MCF 10A (cell line): ENCODE results near the gene CHCHD4. TPM values are rescaled to one million over a fixed set of nuclear protein-coding genes. Genes with fewer than 3 reads are reported as not detected.

ENCODE experiments used
- BruUV-seq: library from RNA; stranded (reverse); fragments of 400-500 nt; replicated peaks from 2 replicates; lab custom pipeline; 2021; lab: Mats Ljungman, UMichigan
- CTCF ChIA-PET: fragments of 300-600 bp; sonication (Branson Sonifier 250); formaldehyde crosslinking; extraction: SDS; loops from one replicate; lab custom pipeline; 2021; ENCODE audit warnings: antibody characterized with exemption, inconsistent platforms; lab: Yijun Ruan, JAX
- POLR2A ChIA-PET: fragments of 300-600, 350-650 bp; sonication (Branson Sonifier 250); formaldehyde crosslinking; extraction: SDS; loops from one replicate; lab custom pipeline; 2020; ENCODE audit warnings: antibody characterized with exemption, inconsistent platforms; lab: Yijun Ruan, JAX
- DNase-seq: peaks from one replicate; pipeline ENCODE4 v3.0.0-alpha.2; 2018; ENCODE audit not compliant: unreplicated experiment
- H3K27ac Mint-ChIP-seq: one replicate; pipeline ENCODE4 v1.8.0; 2022; ENCODE audit warnings: mild to moderate bottlenecking, low read depth, mixed read lengths; ENCODE audit not compliant: unreplicated experiment
- H3K27me3 Mint-ChIP-seq: one replicate; pipeline ENCODE4 v1.8.0; 2022; ENCODE audit warnings: mixed read lengths; ENCODE audit not compliant: insufficient read depth, unreplicated experiment
- H3K36me3 Mint-ChIP-seq: one replicate; pipeline ENCODE4 v1.8.0; 2022; ENCODE audit warnings: mild to moderate bottlenecking, moderate library complexity, mixed read lengths; ENCODE audit not compliant: insufficient read depth, unreplicated experiment
- H3K4me1 Mint-ChIP-seq: one replicate; pipeline ENCODE4 v1.8.0; 2022; ENCODE audit warnings: mixed read lengths; ENCODE audit not compliant: insufficient read depth, unreplicated experiment
- H3K4me3 Mint-ChIP-seq: one replicate; pipeline ENCODE4 v1.8.0; 2022; ENCODE audit warnings: mild to moderate bottlenecking, moderate library complexity, mixed read lengths; ENCODE audit not compliant: unreplicated experiment
- H3K9me3 Mint-ChIP-seq: one replicate; pipeline ENCODE4 v1.8.0; 2022; ENCODE audit warnings: mixed read lengths; ENCODE audit not compliant: unreplicated experiment
- CTCF ChIP-seq: fragments of 200-600 bp; IDR thresholded peaks from one replicate; pipeline ENCODE4 v1.8.0; 2022; ENCODE audit warnings: antibody characterized with exemption, mild to moderate bottlenecking; ENCODE audit not compliant: unreplicated experiment
- intact Hi-C: fragments of 100-400 bp; cut with micrococcal nuclease; formaldehyde crosslinking; loops from 2 replicates; pipeline ENCODE4 v1.14.1; 2022
- total RNA-seq: library from RNA; stranded (reverse); gene quantifications from 2 replicates; pipeline ENCODE4 v1.2.3, GENCODE V29; 2022

CHCHD4 gene
- total RNA-seq, 1 experiment from 2014 or later, result 35.0 TPM

GRCh38 chr3:14147617-14148016 is 22.9 kb upstream of the CHCHD4 start:
- ChIA-PET POLR2A (interaction anchor here (1.5 to 11.5 kb wide), 5 partner anchors 11 to 28 kb away, joined by 3 to 294 read pairs (median 33); partner anchors contain the start of genes CHCHD4 and TMEM43), CTCF (interaction anchor here (1.5 kb wide), 1 partner anchor 28 kb away, joined by 5 read pairs; no protein-coding TSS in a partner anchor)
- peak overlapping the region; percentile 99 for H3K27ac Mint-ChIP-seq
- H3K27me3 Mint-ChIP-seq, result no peaks in the 10 kb centered on the region
- no peak for DNase-seq
- TF ChIP-seq CTCF, result no peak
- BruUV-seq, result no TSS peak
- peaks cover 70% of the 10 kb centered on the region for H3K36me3 Mint-ChIP-seq
- no peak overlapping the region for H3K4me3 Mint-ChIP-seq
- intact Hi-C loops, result no loop called here
- peaks cover 25% of the 10 kb centered on the region for H3K4me1 Mint-ChIP-seq
- no peaks in the 10 kb centered on the region for H3K9me3 Mint-ChIP-seq

- no peak for TF ChIP-seq CTCF
- BruUV-seq, result no TSS peak
- POLR2A ChIA-PET, result interaction anchor here (1.0 to 11.5 kb wide), 4 partner anchors 8 to 30 kb away, joined by 3 to 294 read pairs (median 66); partner anchors contain the start of genes CHCHD4, LSM3, TMEM43 and XPC
Observed at GRCh38 chr3:14147066-14147435, 22.4 kb upstream of the CHCHD4 start.

GRCh38 chr3:14146381-14147065 is 21.9 kb upstream of the CHCHD4 start:
- no TSS peak for BruUV-seq
- peaks cover 35% of the 10 kb centered on the region for H3K4me1 Mint-ChIP-seq
- H3K27me3 Mint-ChIP-seq, result no peaks in the 10 kb centered on the region
- no peak overlapping the region for H3K4me3 Mint-ChIP-seq
- no peak for DNase-seq
- ChIA-PET CTCF (interaction anchor here (0.6 to 1.9 kb wide), 2 partner anchors 18 to 25 kb away, joined by 6 read pairs; no protein-coding TSS in a partner anchor), POLR2A (interaction anchor here (1.0 to 11.5 kb wide), 5 partner anchors 9 to 30 kb away, joined by 3 to 294 read pairs (median 42); partner anchors contain the start of genes CHCHD4, LSM3, TMEM43 and XPC)
- H3K27ac Mint-ChIP-seq, result peak overlapping the region; percentile 99
- TF ChIP-seq CTCF, result no peak
- H3K36me3 Mint-ChIP-seq, result peaks cover 70% of the 10 kb centered on the region
- intact Hi-C loops, result no loop called here
- no peaks in the 10 kb centered on the region for H3K9me3 Mint-ChIP-seq

More at GRCh38 chr3:14147066-14147435, 22.4 kb upstream of the CHCHD4 start:
- Mint-ChIP-seq H3K27me3 (no peaks in the 10 kb centered on the region), H3K4me3 (no peak overlapping the region), H3K27ac (peak overlapping the region; percentile 99), H3K4me1 (peaks cover 29% of the 10 kb centered on the region), H3K36me3 (peaks cover 70% of the 10 kb centered on the region), H3K9me3 (no peaks in the 10 kb centered on the region)
- DNase-seq, result no peak
- intact Hi-C loops, result no loop called here
- CTCF ChIA-PET, result no interaction called here

GRCh38 chr3:14145670-14146380 is 21.2 kb upstream of the CHCHD4 start:
- peaks cover 70% of the 10 kb centered on the region for H3K36me3 Mint-ChIP-seq
- H3K27ac Mint-ChIP-seq, result peak overlapping the region; percentile 99
- peaks cover 38% of the 10 kb centered on the region for H3K4me1 Mint-ChIP-seq
- no peak for TF ChIP-seq CTCF
- intact Hi-C loops, result no loop called here
- H3K9me3 Mint-ChIP-seq, result no peaks in the 10 kb centered on the region
- DNase-seq, result no peak
- CTCF ChIA-PET, result interaction anchor here (0.6 to 1.9 kb wide), 9 partner anchors 19 to 1184 kb away, joined by 3 to 6 read pairs (median 4); no protein-coding TSS in a partner anchor
- POLR2A ChIA-PET, result interaction anchor here (0.6 to 11.5 kb wide), 14 partner anchors 9 to 255 kb away, joined by 3 to 294 read pairs (median 10); partner anchors contain the start of genes CHCHD4, LSM3, TMEM43 and XPC
- BruUV-seq, result no TSS peak
- no peaks in the 10 kb centered on the region for H3K27me3 Mint-ChIP-seq
- H3K4me3 Mint-ChIP-seq, result no peak overlapping the region
